B cell (primary cell): ENCODE measurements around the gene ANKRD17. TPM values are rescaled to one million over a fixed set of nuclear protein-coding genes. Genes with fewer than 3 reads are reported as not detected.
A peak's percentile ranks its signal among the peaks of the same experiment; 100 is the strongest.

Source experiments
- ATAC-seq: fragments of 200-7000 bp; cut with Tn5 transposase; one replicate; pipeline ENCODE4 v1.10.0; 2021; ENCODE audit warnings: low read depth, mild to moderate bottlenecking, moderate number of reproducible peaks, moderate library complexity
- CTCF ChIA-PET: fragments of 350-600 bp; sonication (Branson Sonifier 250); formaldehyde crosslinking; loops from one replicate; lab custom pipeline; 2021; ENCODE audit warnings: antibody characterized with exemption, inconsistent platforms; lab: Charles Lee
- POLR2A ChIA-PET: fragments of 350-600 bp; sonication (Branson Sonifier 250); formaldehyde crosslinking; loops from one replicate; lab custom pipeline; 2021; ENCODE audit warnings: antibody characterized with exemption; lab: Charles Lee
- DNase-seq: peaks from one replicate; pipeline ENCODE4 v3.0.0; 2013
- H2AFZ ChIP-seq: 2 replicates; pipeline ENCODE4 v1.6.1; 2012; ENCODE audit warnings: mild to moderate bottlenecking, low read depth, low read length; ENCODE audit not compliant: insufficient read depth, poor library complexity, severe bottlenecking
- H3K27ac ChIP-seq, 2 donors: 1 replicate in 1 of 2; 2 replicates in 1 of 2; pipeline ENCODE4 v1.5.1; 2012 to 2013; ENCODE audit warnings: low read length in 2 of 2, mild to moderate bottlenecking in 2 of 2, moderate library complexity in 1 of 2
- H3K27me3 ChIP-seq, 4 experiments: fragments of 200-600 bp in 1 of 4; sonication (generic) in 1 of 4; replicated peaks in 1 of 4; 1 replicate in 2 of 4; 2 replicates in 2 of 4; pipeline versions ENCODE4 v1.6.1 to v1.7.0; 2013 to 2016; ENCODE audit warnings: low read length in 3 of 4, mild to moderate bottlenecking in 2 of 4, mixed read lengths in 1 of 4, moderate library complexity in 1 of 4; ENCODE audit not compliant: insufficient read depth in 4 of 4, control insufficient read depth in 3 of 4; ENCODE audit errors: control extremely low read depth in 1 of 4
- H3K36me3 ChIP-seq, 2 experiments: replicated peaks in 1 of 2; 1 replicate in 1 of 2; 2 replicates in 1 of 2; pipeline versions ENCODE4 v1.6.1 to v1.7.1; 2013; ENCODE audit warnings: low read length in 1 of 2; ENCODE audit not compliant: insufficient read depth in 2 of 2, control insufficient read depth in 1 of 2; ENCODE audit errors: control extremely low read depth in 1 of 2, extremely low read depth in 1 of 2
- H3K4me1 ChIP-seq, 2 donors: fragments of 200-600 bp in 1 of 2; sonication (generic) in 1 of 2; 1 replicate in 1 of 2; 2 replicates in 1 of 2; pipeline versions ENCODE4 v1.5.1 to v1.6.1; 2013 to 2017; ENCODE audit warnings: low read length in 2 of 2; ENCODE audit not compliant: control insufficient read depth in 2 of 2, insufficient read depth in 2 of 2
- H3K4me2 ChIP-seq: replicated peaks from 2 replicates; pipeline ENCODE3; 2012; ENCODE audit warnings: mild to moderate bottlenecking, low read depth, low read length; ENCODE audit not compliant: poor library complexity, severe bottlenecking
- H3K4me3 ChIP-seq, 5 experiments: fragments of 200-600 bp in 1 of 5; sonication (generic) in 1 of 5; 1 replicate in 3 of 5; 2 replicates in 2 of 5; pipeline versions ENCODE4 v1.5.1 to v1.7.0; 2011 to 2016; ENCODE audit warnings: low read length in 4 of 5, mild to moderate bottlenecking in 4 of 5, low read depth in 2 of 5, control low read depth in 1 of 5, moderate library complexity in 1 of 5; ENCODE audit not compliant: insufficient read depth in 1 of 5; ENCODE audit errors: control extremely low read depth in 1 of 5, extremely low read depth in 1 of 5
- H3K79me2 ChIP-seq: fragments of 200-600 bp; sonication (generic); one replicate; pipeline ENCODE4 v1.6.0; 2016; ENCODE audit warnings: low read length; ENCODE audit not compliant: control insufficient read depth, insufficient read depth
- H3K9ac ChIP-seq: fragments of 200-600 bp; sonication (generic); 2 replicates; pipeline ENCODE4 v1.6.1; 2017; ENCODE audit warnings: mild to moderate bottlenecking, low read length, moderate library complexity
- H3K9me3 ChIP-seq, 3 donors: one replicate each; pipeline versions ENCODE4 v1.6.1 to v1.7.1; 2013; ENCODE audit warnings: low read length in 2 of 3; ENCODE audit not compliant: control insufficient read depth in 2 of 3, insufficient read depth in 1 of 3; ENCODE audit errors: control extremely low read depth in 1 of 3
- H4K20me1 ChIP-seq: 2 replicates; pipeline ENCODE4 v1.6.0; 2012; ENCODE audit warnings: mild to moderate bottlenecking, low read length; ENCODE audit not compliant: insufficient read depth, control insufficient read depth, poor library complexity, severe bottlenecking
- H3K27ac Mint-ChIP-seq: one replicate; pipeline ENCODE4 v1.8.0; 2021; ENCODE audit warnings: mixed read lengths
- H3K27me3 Mint-ChIP-seq: one replicate; pipeline ENCODE4 v1.8.0; 2021; ENCODE audit warnings: mixed read lengths
- H3K4me1 Mint-ChIP-seq: one replicate; pipeline ENCODE4 v1.8.0; 2021; ENCODE audit warnings: mixed read lengths
- H3K4me3 Mint-ChIP-seq: one replicate; pipeline ENCODE4 v1.8.0; 2021; ENCODE audit warnings: mixed read lengths
- H3K9me3 Mint-ChIP-seq: one replicate; pipeline ENCODE4 v1.8.0; 2022; ENCODE audit warnings: mixed read lengths; ENCODE audit not compliant: insufficient read depth
- CTCF ChIP-seq: fragments of 200-600 bp; IDR thresholded peaks from one replicate; pipeline ENCODE4 v1.8.0; 2022; ENCODE audit warnings: antibody characterized with exemption, mild to moderate bottlenecking
- EZH2 ChIP-seq: IDR thresholded peaks from 2 replicates; pipeline ENCODE4 v1.6.1; 2012; ENCODE audit warnings: borderline replicate concordance, low read depth, mild to moderate bottlenecking, moderate library complexity, low read length; ENCODE audit not compliant: insufficient read depth, poor library complexity, severe bottlenecking
- WGBS: methylation state at CpG from one replicate; pipeline ENCODE4 v1.1.5; 2013; ENCODE audit warnings: missing lambda C conversion rate; ENCODE audit not compliant: insufficient coverage; 5-methylcytosine and 5-hydroxymethylcytosine counted together
- intact Hi-C: fragments of 100-400 bp; cut with micrococcal nuclease; formaldehyde crosslinking; loops from one replicate; pipeline ENCODE4 v1.10.0; 2022
- polyA plus RNA-seq: library from polyadenylated mRNA; depleted of rRNA; stranded (reverse); fragments of >200 nt; gene quantifications from 2 replicates; pipeline ENCODE4 v1.2.3, GENCODE V29; 2012
- total RNA-seq, 2 donors: library from RNA; stranded (reverse); fragments of 120-200 nt in 1 of 2; gene quantifications; 1 replicate in 1 of 2; 2 replicates in 1 of 2; pipeline versions ENCODE4 v1.2.3 to v1.2.4, GENCODE V29; 2013 to 2022

The ANKRD17 gene
- total and polyA plus RNA-seq, 2 donors (not counting 1 experiment from before 2014, with no cell fraction given) = 15.8 to 69.4 TPM

GRCh38 chr4:73067971-73068394 is 190.6 kb downstream of the ANKRD17 start:
- CTCF ChIA-PET = no interaction called here

More at GRCh38 chr4:73067971-73068394, 190.6 kb downstream of the ANKRD17 start:
- Histone ChIP-seq H4K20me1 (no peaks in the 10 kb centered on the region), H3K27ac (peak overlapping the region; percentile 98), H3K27me3 (no peaks in the 10 kb centered on the region), H3K36me3 (peaks cover 4 to 5% of the 10 kb centered on the region in 2 experiments), H3K9me3 (no peaks in the 10 kb centered on the region), H3K4me2 (peak overlapping the region; percentile 78), H3K9ac (peak overlapping the region; percentile 76), H2AFZ (peak overlapping the region; percentile 79), H3K4me1 (peaks cover 17 to 26% of the 10 kb centered on the region in 2 donors), H3K4me3 (peak overlapping the region; percentile 72 to 90 (median 78)), H3K79me2 (peaks cover 41% of the 10 kb centered on the region)
- H3K4me3 Mint-ChIP-seq = peak overlapping the region; percentile 96
- POLR2A ChIA-PET = interaction anchor here (1.0 kb wide), 1 partner anchor 191 kb away, joined by 3 read pairs; the partner anchor contains the start of gene ANKRD17
- peaks cover 34% of the 10 kb centered on the region for H3K4me1 Mint-ChIP-seq
- no peak for DNase-seq
- no peaks in the 10 kb centered on the region for H3K9me3 Mint-ChIP-seq
- no CpG with 5 or more reads among the region's 4 CpGs for WGBS
- TF ChIP-seq CTCF (no peak), EZH2 (no peak)
- no peak for ATAC-seq
- peak overlapping the region; percentile 97 for H3K27ac Mint-ChIP-seq
- intact Hi-C loops = loop anchor here (2.0 to 5.0 kb wide), 2 partner anchors 124 to 1091 kb away; partner anchors contain the start of gene MTHFD2L
- H3K27me3 Mint-ChIP-seq = no peaks in the 10 kb centered on the region
